ENCODE measurements around the gene RGMB. TPM values are rescaled to one million over a fixed set of nuclear protein-coding genes. Genes with fewer than 3 reads are reported as not detected.

RGMB gene
- total and polyA plus RNA-seq, 2 donors from 2014 or later = 4.0 to 12.2 TPM

DNA sequence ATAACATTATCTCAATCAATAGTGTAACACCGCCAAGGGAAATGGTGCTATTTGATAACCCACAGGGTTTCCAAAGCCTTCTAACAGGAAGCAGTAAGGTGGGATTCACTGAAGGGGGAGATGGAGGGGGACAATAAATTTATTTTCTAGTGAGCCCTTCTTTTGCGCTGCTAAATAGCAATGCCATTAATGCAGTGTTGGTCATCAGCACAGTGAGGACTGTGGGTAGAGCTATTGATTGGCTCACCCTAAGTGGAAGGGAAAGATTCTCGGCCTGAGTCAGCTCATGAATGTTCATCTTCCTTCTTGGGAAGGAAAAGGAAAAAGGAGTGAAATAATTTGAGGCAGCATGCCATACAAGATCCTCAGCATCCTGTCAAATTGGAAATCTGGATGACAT, 25.4 kb downstream of the RGMB start:
- no peak for DNase-seq
- TF ChIP-seq, protein P1, sequence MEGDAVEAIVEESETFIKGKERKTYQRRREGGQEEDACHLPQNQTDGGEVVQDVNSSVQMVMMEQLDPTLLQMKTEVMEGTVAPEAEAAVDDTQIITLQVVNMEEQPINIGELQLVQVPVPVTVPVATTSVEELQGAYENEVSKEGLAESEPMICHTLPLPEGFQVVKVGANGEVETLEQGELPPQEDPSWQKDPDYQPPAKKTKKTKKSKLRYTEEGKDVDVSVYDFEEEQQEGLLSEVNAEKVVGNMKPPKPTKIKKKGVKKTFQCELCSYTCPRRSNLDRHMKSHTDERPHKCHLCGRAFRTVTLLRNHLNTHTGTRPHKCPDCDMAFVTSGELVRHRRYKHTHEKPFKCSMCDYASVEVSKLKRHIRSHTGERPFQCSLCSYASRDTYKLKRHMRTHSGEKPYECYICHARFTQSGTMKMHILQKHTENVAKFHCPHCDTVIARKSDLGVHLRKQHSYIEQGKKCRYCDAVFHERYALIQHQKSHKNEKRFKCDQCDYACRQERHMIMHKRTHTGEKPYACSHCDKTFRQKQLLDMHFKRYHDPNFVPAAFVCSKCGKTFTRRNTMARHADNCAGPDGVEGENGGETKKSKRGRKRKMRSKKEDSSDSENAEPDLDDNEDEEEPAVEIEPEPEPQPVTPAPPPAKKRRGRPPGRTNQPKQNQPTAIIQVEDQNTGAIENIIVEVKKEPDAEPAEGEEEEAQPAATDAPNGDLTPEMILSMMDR (IDR thresholded peaks at IDR 0.05; ENCODE audit: borderline replicate concordance, extremely low read depth, insufficient read depth) = no peak
- FAIRE-seq = no peak
- no peak overlapping the region for H3K27ac ChIP-seq (ENCODE audit: low read depth in 2 of 2, low read length in 2 of 2)
- no peaks in the 10 kb centered on the region for H3K4me1 ChIP-seq (ENCODE audit: control insufficient read depth in 2 of 3, insufficient read depth in 2 of 3, low read depth in 1 of 3, low read length in 3 of 3)
- H3K36me3 ChIP-seq (ENCODE audit: control insufficient read depth in 2 of 3, insufficient read depth in 3 of 3, low read length in 3 of 3) = no peaks in the 10 kb centered on the region
- H3K27me3 ChIP-seq (ENCODE audit: control insufficient read depth, insufficient read depth, low read length) = no peaks in the 10 kb centered on the region
- no peaks in the 10 kb centered on the region for H3K9me3 ChIP-seq (ENCODE audit: control insufficient read depth in 2 of 3, insufficient read depth in 1 of 3, low read length in 3 of 3)
- no peak overlapping the region for H3K9ac ChIP-seq (ENCODE audit: low read length in 3 of 3)
- intact Hi-C loops (cut with DNase I) = no loop called here
- H3K4me3 ChIP-seq (ENCODE audit: low read length in 3 of 3) = no peak overlapping the region

DNA sequence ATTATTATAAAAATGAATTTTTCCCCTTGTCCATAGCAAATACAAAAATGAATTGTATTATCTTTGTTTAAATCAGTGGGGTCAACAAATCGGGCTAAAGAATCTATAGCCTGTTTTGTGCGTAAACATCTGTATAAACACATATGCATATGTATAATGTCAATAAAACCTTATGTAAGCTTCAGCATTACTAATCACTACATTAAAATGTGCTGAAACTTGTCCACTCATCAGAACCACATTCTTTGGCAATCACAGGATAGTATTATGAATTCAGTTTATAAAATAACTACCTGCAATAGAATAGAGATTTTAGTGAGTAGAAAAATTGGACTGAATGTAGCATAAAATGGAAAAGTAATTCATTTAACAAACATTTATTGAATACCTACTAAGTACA, 30.6 kb downstream of the RGMB start:
- intact Hi-C loops (cut with DNase I) = no loop called here
- no peak for DNase-seq
- TF ChIP-seq, protein P1 (IDR thresholded peaks at IDR 0.05; ENCODE audit: borderline replicate concordance, extremely low read depth, insufficient read depth) = no peak
- H3K9me3 ChIP-seq (ENCODE audit: control insufficient read depth in 2 of 3, insufficient read depth in 1 of 3, low read length in 3 of 3) = peaks cover 0 to 6% (median 5%) of the 10 kb centered on the region in 3 donors
- no peaks in the 10 kb centered on the region for H3K27me3 ChIP-seq (ENCODE audit: control insufficient read depth, insufficient read depth, low read length)
- no peaks in the 10 kb centered on the region for H3K36me3 ChIP-seq (ENCODE audit: control insufficient read depth in 2 of 3, insufficient read depth in 3 of 3, low read length in 3 of 3)
- no peak overlapping the region for H3K27ac ChIP-seq (ENCODE audit: low read depth in 2 of 2, low read length in 2 of 2)
- FAIRE-seq = no peak
- no peaks in the 10 kb centered on the region for H3K4me1 ChIP-seq (ENCODE audit: control insufficient read depth in 2 of 3, insufficient read depth in 2 of 3, low read depth in 1 of 3, low read length in 3 of 3)
- no peak overlapping the region for H3K9ac ChIP-seq (ENCODE audit: low read length in 3 of 3)
- no peak overlapping the region for H3K4me3 ChIP-seq (ENCODE audit: low read length in 3 of 3)

DNA sequence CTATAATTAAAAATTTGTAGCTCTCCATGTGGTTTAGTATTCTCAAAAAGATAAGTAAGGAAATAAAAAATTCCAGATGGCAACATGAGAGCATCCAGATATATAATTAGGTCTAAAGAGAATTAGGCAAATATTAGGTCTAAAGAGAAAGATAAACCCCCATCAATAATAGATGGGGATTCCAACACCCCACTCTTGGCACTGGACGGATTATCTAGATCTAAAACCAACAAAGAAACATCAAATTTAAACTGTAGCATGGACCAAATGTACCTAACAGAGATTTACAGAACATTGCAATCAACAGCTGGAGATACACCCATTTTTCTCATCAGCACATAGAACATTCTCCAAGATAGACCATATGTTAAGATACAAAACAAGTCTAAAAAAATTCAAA, 31.6 kb downstream of the RGMB start:
- DNase-seq (no peak), FAIRE-seq (no peak)
- Histone ChIP-seq H3K4me3 (ENCODE audit: low read length in 3 of 3) (no peak overlapping the region), H3K27ac (ENCODE audit: low read depth in 2 of 2, low read length in 2 of 2) (no peak overlapping the region), H3K36me3 (ENCODE audit: control insufficient read depth in 2 of 3, insufficient read depth in 3 of 3, low read length in 3 of 3) (no peaks in the 10 kb centered on the region), H3K9me3 (ENCODE audit: control insufficient read depth in 2 of 3, insufficient read depth in 1 of 3, low read length in 3 of 3) (peaks cover 0 to 6% (median 5%) of the 10 kb centered on the region in 3 donors), H3K9ac (ENCODE audit: low read length in 3 of 3) (no peak overlapping the region), H3K4me1 (ENCODE audit: control insufficient read depth in 2 of 3, insufficient read depth in 2 of 3, low read depth in 1 of 3, low read length in 3 of 3) (no peaks in the 10 kb centered on the region), H3K27me3 (ENCODE audit: control insufficient read depth, insufficient read depth, low read length) (no peaks in the 10 kb centered on the region)
- intact Hi-C loops (cut with DNase I) = no loop called here
- TF ChIP-seq, protein P1 (IDR thresholded peaks at IDR 0.05; ENCODE audit: borderline replicate concordance, extremely low read depth, insufficient read depth) = no peak

DNA sequence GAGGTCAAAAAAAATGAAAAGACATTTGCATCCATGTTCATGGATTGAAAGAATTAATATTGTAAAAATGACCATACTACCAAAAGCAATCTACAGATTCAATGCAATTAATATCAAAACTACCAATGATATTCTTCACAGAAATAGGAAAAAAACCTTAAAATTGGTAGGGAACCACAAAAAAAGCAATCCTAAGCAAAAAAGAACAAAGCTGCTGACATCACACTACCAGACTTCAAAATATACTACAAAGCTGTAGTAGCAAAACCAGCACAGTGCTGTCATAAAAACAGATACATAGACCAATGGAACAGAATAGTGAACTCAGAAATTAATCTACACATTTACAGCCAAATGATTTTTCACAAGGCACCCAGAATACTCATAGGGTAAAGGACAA, 34.3 kb downstream of the RGMB start:
- Histone ChIP-seq H3K27ac (ENCODE audit: low read depth in 2 of 2, low read length in 2 of 2) (no peak overlapping the region), H3K9ac (ENCODE audit: low read length in 3 of 3) (no peak overlapping the region), H3K4me3 (ENCODE audit: low read length in 3 of 3) (no peak overlapping the region), H3K27me3 (ENCODE audit: control insufficient read depth, insufficient read depth, low read length) (no peaks in the 10 kb centered on the region), H3K9me3 (ENCODE audit: control insufficient read depth in 2 of 3, insufficient read depth in 1 of 3, low read length in 3 of 3) (peaks cover 0 to 6% (median 5%) of the 10 kb centered on the region in 3 donors), H3K4me1 (ENCODE audit: control insufficient read depth in 2 of 3, insufficient read depth in 2 of 3, low read depth in 1 of 3, low read length in 3 of 3) (no peaks in the 10 kb centered on the region), H3K36me3 (ENCODE audit: control insufficient read depth in 2 of 3, insufficient read depth in 3 of 3, low read length in 3 of 3) (no peaks in the 10 kb centered on the region)
- intact Hi-C loops (cut with DNase I) = no loop called here
- no peak for FAIRE-seq
- TF ChIP-seq, protein P1 (IDR thresholded peaks at IDR 0.05; ENCODE audit: borderline replicate concordance, extremely low read depth, insufficient read depth) = no peak
- DNase-seq = no peak

Data from kidney (tissue), 14 donors.